HCT116 (cell line): ENCODE results near the gene TWIST2. TPM values are rescaled to one million over a fixed set of nuclear protein-coding genes. Genes with fewer than 3 reads are reported as not detected.
A peak's percentile ranks its signal among the peaks of the same experiment; 100 is the strongest.

Source experiments
- ATAC-seq: fragments of 200-7000 bp; cut with Tn5 transposase; 2 replicates; pipeline ENCODE4 v1.9.1; 2020; ENCODE audit warnings: mild to moderate bottlenecking, moderate library complexity
- BruUV-seq: library from RNA; stranded (reverse); fragments of 400-500 nt; replicated peaks from 2 replicates; lab custom pipeline; 2021; lab: Mats Ljungman, UMichigan
- CTCF ChIA-PET: fragments of 300-600 bp; sonication (Branson Sonifier 250); formaldehyde crosslinking; loops from one replicate; lab custom pipeline; 2021; ENCODE audit warnings: antibody characterized with exemption; lab: Charles Lee
- POLR2A ChIA-PET: fragments of 300-600, 350-600 bp; sonication (Branson Sonifier 250); formaldehyde crosslinking; loops from one replicate; lab custom pipeline; 2021; ENCODE audit warnings: antibody characterized with exemption; lab: Charles Lee
- RAD21 ChIA-PET, 2 experiments: fragments of 300-600 bp; sonication (Branson Sonifier 250); formaldehyde crosslinking; loops; one replicate each; lab custom pipeline; 2023; ENCODE audit warnings: low total read pairs in 2 of 2; ENCODE audit not compliant: uncharacterized antibody in 2 of 2, unreplicated experiment in 2 of 2, low non-redundant PET in 1 of 2; lab: Charles Lee
- DNase-seq: peaks from one replicate; pipeline ENCODE4 v3.0.0-alpha.2; 2010; ENCODE audit warnings: low read depth, low spot score
- H2AFZ ChIP-seq: fragments of 200-600 bp; shearing (Covaris generic), sonication (generic); 2 replicates; pipeline ENCODE4 v1.6.1; 2017; ENCODE audit warnings: low read depth, mixed run types, mixed read lengths, antibody characterized with exemption, low read length; ENCODE audit not compliant: poor library complexity, severe bottlenecking
- H3K27ac ChIP-seq: 2 replicates; pipeline ENCODE4 v1.5.1; 2012; ENCODE audit warnings: low read depth, low read length
- H3K27me3 ChIP-seq: fragments of 200-600 bp; sonication (generic); 2 replicates; pipeline ENCODE4 v1.6.1; 2016; ENCODE audit warnings: mixed run types, low read length, mixed read lengths; ENCODE audit not compliant: insufficient read depth
- H3K36me3 ChIP-seq, 2 experiments: fragments of 200-500 bp in 1 of 2; fragments of 200-600 bp in 1 of 2; sonication (Bioruptor generic) in 1 of 2; sonication (generic) in 1 of 2; 2 replicates each; pipeline versions ENCODE4 v1.5.1 to v1.6.1; 2014 to 2016; ENCODE audit warnings: low read length in 2 of 2, inconsistent platforms in 1 of 2, mixed read lengths in 1 of 2, mixed run types in 1 of 2; ENCODE audit not compliant: insufficient read depth in 2 of 2, control insufficient read depth in 1 of 2
- H3K4me1 ChIP-seq, 2 experiments: fragments of 200-600 bp in 1 of 2; sonication (generic) in 1 of 2; 2 replicates each; pipeline versions ENCODE4 v1.5.1 to v1.6.1; 2012 to 2017; ENCODE audit warnings: low read length in 2 of 2, inconsistent platforms in 1 of 2, mild to moderate bottlenecking in 1 of 2, mixed read lengths in 1 of 2, mixed run types in 1 of 2, moderate library complexity in 1 of 2; ENCODE audit not compliant: insufficient read depth in 2 of 2, control insufficient read depth in 1 of 2
- H3K4me2 ChIP-seq: fragments of 200-600 bp; sonication (generic); 2 replicates; pipeline ENCODE4 v1.6.1; 2017; ENCODE audit warnings: mixed run types, low read length, mixed read lengths
- H3K4me3 ChIP-seq, 2 experiments: fragments of 200-600 bp in 1 of 2; sonication (generic) in 1 of 2; replicated peaks in 1 of 2; 2 replicates each; pipeline ENCODE4 v1.5.1; 2011 to 2016; ENCODE audit warnings: low read length in 2 of 2, control low read depth in 1 of 2, low read depth in 1 of 2, mild to moderate bottlenecking in 1 of 2, mixed read lengths in 1 of 2, mixed run types in 1 of 2
- H3K79me2 ChIP-seq: fragments of 200-600 bp; sonication (generic); 2 replicates; pipeline ENCODE4 v1.6.1; 2017; ENCODE audit warnings: mild to moderate bottlenecking, mixed run types, low read length, moderate library complexity, mixed read lengths; ENCODE audit not compliant: insufficient read depth
- H3K9ac ChIP-seq: fragments of 200-600 bp; sonication (generic); 2 replicates; pipeline ENCODE4 v1.6.1; 2016; ENCODE audit warnings: low read length, mixed read lengths
- H3K9me2 ChIP-seq: fragments of 200-600 bp; sonication (generic), shearing (Covaris generic); 2 replicates; pipeline ENCODE4 v1.6.1; 2017; ENCODE audit warnings: mixed run types, mild to moderate bottlenecking, moderate library complexity; ENCODE audit not compliant: insufficient read depth
- H3K9me3 ChIP-seq, 2 experiments: fragments of 200-500 bp in 1 of 2; fragments of 200-600 bp in 1 of 2; sonication (Bioruptor generic) in 1 of 2; sonication (generic) in 1 of 2; 2 replicates each; pipeline ENCODE4 v1.6.1; 2014 to 2017; ENCODE audit warnings: low read length in 2 of 2, mixed read lengths in 2 of 2, inconsistent platforms in 1 of 2, low read depth in 1 of 2, mild to moderate bottlenecking in 1 of 2, mixed run types in 1 of 2, moderate library complexity in 1 of 2; ENCODE audit not compliant: control insufficient read depth in 1 of 2, insufficient read depth in 1 of 2
- H4K20me1 ChIP-seq: fragments of 200-600 bp; sonication (generic), shearing (Covaris generic); 2 replicates; pipeline ENCODE4 v1.6.1; 2017; ENCODE audit warnings: mixed run types, mild to moderate bottlenecking, moderate library complexity; ENCODE audit not compliant: insufficient read depth
- CBX3 ChIP-seq: IDR thresholded peaks from 2 replicates; pipeline ENCODE4 v1.6.1; 2012; ENCODE audit warnings: low read depth
- CEBPB ChIP-seq: IDR thresholded peaks from 2 replicates; pipeline ENCODE4 v1.6.1; 2012; ENCODE audit warnings: low read depth
- JUND ChIP-seq: IDR thresholded peaks from 2 replicates; pipeline ENCODE4 v1.6.1; 2012
- POLR2A ChIP-seq: IDR thresholded peaks from 2 replicates; pipeline ENCODE4 v1.7.0; 2011; ENCODE audit warnings: borderline replicate concordance; ENCODE audit not compliant: insufficient read depth, insufficient read length; ENCODE audit errors: extremely low read depth
- POLR2AphosphoS5 ChIP-seq: IDR thresholded peaks from 2 replicates; pipeline ENCODE4 v1.6.1; 2011; ENCODE audit warnings: mild to moderate bottlenecking, low read depth, low read length, moderate library complexity
- SP1 ChIP-seq: IDR thresholded peaks from 2 replicates; pipeline ENCODE4 v1.6.1; 2012; ENCODE audit warnings: low read depth
- TCF7L2 ChIP-seq: IDR thresholded peaks from 2 replicates; pipeline ENCODE4 v1.7.0; 2011; ENCODE audit warnings: borderline replicate concordance, inconsistent platforms; ENCODE audit not compliant: insufficient read depth, insufficient read length; ENCODE audit errors: extremely low read depth
- YY1 ChIP-seq: IDR thresholded peaks from 2 replicates; pipeline ENCODE4 v1.6.1; 2011; ENCODE audit warnings: low read length, low read depth, moderate library complexity, mild to moderate bottlenecking; ENCODE audit not compliant: insufficient replicate concordance; ENCODE audit errors: extremely low read depth
- intact Hi-C: fragments of 100-400 bp; cut with micrococcal nuclease; formaldehyde crosslinking; loops from 2 replicates; pipeline ENCODE4 v1.10.0; 2022
- total RNA-seq: library from RNA; stranded (reverse); gene quantifications from one replicate; pipeline ENCODE4 v1.2.1, GENCODE V29; 2021; ENCODE audit not compliant: unreplicated experiment
- TF ChIP-seq, protein P1 (sequence below): IDR thresholded peaks from 2 replicates; pipeline ENCODE4 v1.6.1; 2012; ENCODE audit warnings: low read depth

TWIST2 gene
- total RNA-seq, 1 experiment from 2014 or later: not detected

DNA sequence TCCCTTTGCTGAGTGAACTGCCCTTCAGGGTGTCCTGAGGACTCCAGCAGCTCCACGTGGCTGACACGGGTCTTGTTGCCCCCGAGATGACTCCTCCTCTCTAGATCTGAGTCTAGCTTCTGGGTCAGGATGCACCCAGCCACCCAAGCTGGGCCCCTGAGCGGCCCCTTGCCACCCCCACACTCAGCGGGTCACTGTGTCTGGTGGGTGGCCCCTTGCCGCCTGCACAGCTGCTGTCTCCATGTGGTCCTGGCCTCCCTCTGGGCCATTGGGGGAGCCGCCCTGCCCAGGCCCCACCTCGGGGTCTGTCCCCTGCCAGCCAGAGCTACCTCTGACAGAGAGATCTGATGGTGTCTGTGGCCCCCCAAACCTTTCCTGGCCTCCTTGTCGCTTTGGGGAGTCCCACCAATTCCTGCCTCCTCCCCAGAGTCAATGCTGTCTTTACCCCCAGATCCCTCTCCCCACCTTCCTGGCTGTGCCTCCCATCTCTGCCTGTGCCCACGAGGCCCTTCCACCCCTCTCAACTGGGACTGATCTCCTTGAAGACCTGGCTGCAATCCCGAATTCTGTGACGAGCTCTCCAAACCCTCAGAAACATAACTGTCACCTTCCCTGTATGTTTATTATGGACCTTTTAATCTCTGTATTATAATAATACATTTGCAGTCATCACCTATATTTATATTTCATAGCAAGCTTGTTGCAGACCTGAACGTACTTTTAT, 46.5 kb downstream of the TWIST2 start (continued):
- TF ChIP-seq, protein P1, sequence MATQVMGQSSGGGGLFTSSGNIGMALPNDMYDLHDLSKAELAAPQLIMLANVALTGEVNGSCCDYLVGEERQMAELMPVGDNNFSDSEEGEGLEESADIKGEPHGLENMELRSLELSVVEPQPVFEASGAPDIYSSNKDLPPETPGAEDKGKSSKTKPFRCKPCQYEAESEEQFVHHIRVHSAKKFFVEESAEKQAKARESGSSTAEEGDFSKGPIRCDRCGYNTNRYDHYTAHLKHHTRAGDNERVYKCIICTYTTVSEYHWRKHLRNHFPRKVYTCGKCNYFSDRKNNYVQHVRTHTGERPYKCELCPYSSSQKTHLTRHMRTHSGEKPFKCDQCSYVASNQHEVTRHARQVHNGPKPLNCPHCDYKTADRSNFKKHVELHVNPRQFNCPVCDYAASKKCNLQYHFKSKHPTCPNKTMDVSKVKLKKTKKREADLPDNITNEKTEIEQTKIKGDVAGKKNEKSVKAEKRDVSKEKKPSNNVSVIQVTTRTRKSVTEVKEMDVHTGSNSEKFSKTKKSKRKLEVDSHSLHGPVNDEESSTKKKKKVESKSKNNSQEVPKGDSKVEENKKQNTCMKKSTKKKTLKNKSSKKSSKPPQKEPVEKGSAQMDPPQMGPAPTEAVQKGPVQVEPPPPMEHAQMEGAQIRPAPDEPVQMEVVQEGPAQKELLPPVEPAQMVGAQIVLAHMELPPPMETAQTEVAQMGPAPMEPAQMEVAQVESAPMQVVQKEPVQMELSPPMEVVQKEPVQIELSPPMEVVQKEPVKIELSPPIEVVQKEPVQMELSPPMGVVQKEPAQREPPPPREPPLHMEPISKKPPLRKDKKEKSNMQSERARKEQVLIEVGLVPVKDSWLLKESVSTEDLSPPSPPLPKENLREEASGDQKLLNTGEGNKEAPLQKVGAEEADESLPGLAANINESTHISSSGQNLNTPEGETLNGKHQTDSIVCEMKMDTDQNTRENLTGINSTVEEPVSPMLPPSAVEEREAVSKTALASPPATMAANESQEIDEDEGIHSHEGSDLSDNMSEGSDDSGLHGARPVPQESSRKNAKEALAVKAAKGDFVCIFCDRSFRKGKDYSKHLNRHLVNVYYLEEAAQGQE: no peak
- no peak for TF ChIP-seq TCF7L2

DNA sequence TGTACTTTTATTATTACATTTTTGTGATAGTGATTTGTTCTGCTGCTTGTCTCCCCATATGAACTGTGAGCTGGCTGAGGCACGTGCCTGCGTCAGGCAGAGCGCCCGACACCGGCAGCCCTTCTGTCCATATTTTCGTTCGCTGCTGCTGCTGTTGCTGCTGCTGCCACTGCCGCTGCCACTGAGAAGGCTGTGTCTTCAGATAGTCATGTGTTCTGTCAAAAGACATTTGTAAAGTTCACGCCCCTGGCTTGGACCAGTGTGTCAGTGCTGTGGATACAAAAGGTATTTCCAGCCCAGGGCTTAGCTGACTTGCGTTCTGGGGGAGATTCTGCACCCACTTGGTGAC, 47.0 kb downstream of the TWIST2 start:
- ChIA-PET CTCF (no interaction called here), POLR2A (no interaction called here), RAD21 (no interaction called here)
- ATAC-seq (no peak), DNase-seq (no peak)
- Histone ChIP-seq H3K9me3 (no peaks in the 10 kb centered on the region), H2AFZ (no peak overlapping the region), H3K9ac (no peak overlapping the region), H3K9me2 (no peaks in the 10 kb centered on the region), H4K20me1 (no peaks in the 10 kb centered on the region), H3K36me3 (no peaks in the 10 kb centered on the region), H3K4me1 (peaks cover 15 to 25% of the 10 kb centered on the region in 2 experiments), H3K27ac (no peak overlapping the region), H3K4me2 (peak overlapping the region; percentile 79), H3K79me2 (no peaks in the 10 kb centered on the region), H3K27me3 (no peaks in the 10 kb centered on the region), H3K4me3 (no peak overlapping the region)
- intact Hi-C loops: no loop called here
- BruUV-seq: no TSS peak
- no peak for TF ChIP-seq TCF7L2
- TF ChIP-seq SP1: no peak
- TF ChIP-seq CEBPB: no peak
- TF ChIP-seq POLR2A: no peak
- no peak for TF ChIP-seq JUND
- no peak for TF ChIP-seq CBX3
- TF ChIP-seq POLR2AphosphoS5: no peak
- no peak for TF ChIP-seq YY1
